8988T (cell line): ENCODE results near the gene STARD3.

Experiments
- DNase-seq: peaks from one replicate; pipeline ENCODE4 v3.0.0; 2011

The STARD3 gene

DNA sequence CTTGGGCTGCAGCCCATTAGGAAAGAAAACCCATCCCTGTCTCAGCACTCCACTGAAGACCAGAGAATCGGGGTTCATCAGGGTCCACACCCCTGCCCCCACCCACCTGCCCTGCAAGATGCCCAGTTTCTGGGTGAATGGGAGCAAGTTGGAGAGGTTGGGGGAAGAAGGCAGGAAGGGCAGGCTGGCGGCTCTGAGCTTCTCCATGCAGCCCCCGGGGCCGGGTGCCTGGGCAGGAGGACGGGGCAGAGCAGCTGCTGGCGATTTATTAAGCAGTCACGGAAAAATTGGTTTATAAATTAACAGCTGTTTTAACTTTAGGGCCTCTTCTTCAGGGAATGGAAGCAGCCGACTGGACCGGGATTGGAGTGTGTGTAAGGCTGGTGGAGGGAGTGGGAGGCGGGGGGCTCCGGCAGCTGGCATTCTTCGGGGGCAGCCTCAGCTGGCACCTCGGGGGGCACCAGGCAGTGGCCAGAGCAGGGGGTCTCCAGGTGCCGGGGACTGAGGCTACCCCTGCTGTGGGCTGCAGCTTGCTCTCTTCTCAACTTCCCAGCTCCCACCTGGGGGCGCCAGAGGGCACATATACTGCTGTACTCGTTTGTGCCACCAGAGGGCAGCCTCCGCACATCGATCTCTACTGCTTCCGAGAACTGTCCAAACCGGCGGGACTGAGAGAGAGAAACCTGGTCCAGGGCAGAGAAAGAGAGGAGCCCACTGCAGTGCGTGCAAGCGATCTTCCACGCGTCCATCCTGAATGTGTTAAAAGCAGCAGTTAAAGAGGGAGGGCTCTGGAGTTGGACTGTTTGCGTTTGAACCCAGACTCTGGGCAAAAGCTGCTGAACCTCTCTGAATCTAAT, 15.2 kb upstream of the STARD3 start:
- DNase-seq = peak; percentile 77

DNA sequence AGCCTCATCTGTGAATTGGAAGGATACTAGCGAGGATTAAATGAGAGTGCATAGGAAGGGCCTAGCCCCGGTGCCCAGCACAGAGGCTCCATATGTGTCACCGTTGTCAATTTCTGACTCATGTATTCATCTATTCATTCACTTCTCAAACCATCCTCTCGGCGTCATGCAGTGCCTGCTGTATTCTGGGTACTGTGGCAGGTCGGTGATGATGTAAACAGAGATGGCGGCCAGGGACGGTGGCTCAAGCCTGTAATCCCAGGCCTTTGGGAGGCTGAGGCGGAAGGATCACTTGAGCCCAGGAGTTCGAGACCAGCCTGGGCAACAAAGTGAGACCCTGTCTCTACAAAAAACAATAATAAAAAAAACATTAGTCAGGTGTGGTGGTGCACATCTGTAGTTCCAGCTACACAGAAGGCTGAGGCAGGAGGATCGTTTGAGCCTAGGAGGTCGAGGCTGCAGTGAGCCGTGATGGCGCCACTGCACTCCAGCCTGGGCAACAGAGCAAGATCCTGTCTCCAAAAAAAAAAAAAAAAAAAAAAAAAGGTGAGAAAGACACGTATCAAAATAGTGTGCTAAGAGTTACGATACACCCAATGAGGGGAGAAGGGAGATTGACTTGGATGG, 14.5 kb upstream of the STARD3 start:
- no peak for DNase-seq

DNA sequence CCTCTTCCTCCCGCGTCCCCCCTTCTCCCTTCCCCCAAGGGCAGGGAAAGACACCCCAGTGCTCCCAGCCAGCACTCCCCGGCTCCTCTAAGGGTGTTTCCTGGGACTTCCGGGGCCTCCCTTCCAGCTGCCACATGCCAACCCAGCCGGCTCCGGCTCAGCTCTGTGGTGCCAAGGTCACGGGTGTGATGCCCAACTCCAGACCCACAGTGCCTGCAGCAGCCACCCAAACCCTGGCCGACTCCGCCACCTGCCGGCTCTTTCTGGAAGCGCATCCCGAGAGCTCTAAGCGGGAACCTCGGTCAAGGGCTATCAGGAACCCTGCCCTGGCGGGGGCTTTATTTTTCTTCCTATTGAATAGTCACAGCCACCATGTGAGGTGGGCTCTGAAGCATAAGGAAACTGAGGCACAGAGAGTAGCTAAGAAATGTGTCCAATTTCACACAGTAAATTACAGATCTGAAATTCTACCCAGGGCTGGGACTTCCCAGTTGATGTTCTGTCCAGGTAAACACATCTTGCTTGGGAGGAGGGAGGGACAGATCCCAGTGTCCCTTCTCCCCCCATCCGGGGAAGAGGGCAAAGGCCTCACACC, 13.5 kb upstream of the STARD3 start:
- DNase-seq = peak; percentile 79

DNA sequence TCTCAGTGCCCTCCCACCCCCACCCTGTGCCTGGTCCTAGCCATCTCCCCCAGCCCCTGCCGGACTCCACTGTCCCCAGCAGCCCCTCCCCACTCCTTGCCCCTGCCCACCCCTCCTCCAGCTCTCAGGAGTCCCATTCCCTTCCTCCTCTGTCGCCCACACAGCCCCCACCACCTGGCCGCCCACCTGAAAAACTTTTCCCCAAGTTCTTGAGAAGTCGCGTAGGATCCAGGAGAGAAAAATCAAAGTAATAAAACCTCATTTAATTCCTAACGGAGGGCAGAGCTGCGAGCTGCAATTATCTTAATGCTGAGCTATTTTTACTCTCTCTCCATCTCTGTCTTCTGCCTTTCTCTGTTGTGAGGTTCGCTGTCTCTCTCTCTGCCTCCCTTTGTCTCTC, 12.6 kb upstream of the STARD3 start:
- no peak for DNase-seq

DNA sequence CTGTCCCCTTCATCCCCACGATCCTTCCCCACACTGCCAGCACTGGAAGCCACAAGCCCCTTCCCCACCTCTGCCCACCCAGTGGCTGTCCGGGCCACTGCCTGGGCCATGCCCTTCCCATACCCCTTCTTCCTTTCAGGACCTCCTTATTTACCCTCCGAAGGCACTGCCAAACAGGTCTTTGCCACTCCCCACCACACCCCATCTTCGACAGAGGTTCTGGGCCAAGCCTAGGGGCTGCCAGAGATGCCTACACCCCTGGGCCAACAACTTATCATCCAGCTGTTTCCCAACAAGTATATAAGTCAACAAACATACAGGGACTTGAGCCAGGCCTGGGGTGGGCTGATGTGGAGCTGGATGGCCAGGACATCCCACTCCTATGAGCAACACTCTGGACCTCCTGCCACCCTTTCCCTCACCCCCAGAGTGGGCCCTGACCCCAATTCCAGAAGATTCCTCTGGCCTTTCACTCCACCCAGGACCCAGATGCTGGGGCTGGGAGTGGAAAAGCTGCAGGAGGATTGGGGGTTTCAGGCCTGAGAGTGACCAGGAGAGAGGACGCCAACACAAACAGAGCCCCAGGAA, 11.7 kb upstream of the STARD3 start:
- DNase-seq = no peak

DNA sequence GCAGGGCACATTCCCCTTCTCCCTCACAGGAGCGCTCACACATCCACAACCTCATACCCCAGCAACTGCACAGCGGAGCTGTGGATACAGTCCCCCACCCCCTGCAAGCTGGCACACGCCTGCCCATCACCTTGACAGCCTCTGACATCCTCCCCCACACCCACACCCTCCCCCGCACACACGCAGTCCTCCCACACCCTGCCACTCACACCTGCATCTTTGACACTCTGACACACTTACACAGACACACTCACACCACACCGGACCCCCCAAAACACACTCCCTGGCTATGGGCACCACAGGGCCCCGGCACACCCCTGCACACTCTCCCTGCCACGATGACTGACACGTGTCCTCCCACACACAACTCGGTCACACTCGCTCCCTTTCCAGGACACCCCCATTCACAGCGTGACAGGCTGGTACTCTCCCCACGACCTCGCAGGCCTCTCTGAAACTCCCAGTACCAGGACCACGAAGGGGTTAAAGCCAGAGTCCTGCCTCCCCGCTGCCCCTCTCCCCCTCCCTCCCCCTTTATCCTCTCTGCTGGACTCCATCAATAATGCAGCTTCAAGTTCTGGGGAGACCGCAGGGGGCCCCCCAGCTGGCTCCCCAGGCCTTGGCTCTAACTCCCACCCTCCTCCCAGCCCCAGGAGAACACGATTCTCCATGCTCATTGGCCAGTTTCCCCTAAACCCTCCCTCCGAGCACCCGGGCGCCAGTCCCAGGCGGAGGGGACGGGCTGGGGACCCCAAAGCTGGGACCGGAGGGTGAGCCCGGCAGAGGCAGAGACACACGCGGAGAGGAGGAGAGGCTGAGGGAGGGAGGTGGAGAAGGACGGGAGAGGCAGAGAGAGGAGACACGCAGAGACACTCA, 10.5 kb upstream of the STARD3 start, which contains the start of gene PPP1R1B:
Gene PPP1R1B, plus strand, starts transcription at position 782 of the 876 bp plus-strand sequence. CDS start 441 bp downstream, outside the sequence.
- DNase-seq = no peak

DNA sequence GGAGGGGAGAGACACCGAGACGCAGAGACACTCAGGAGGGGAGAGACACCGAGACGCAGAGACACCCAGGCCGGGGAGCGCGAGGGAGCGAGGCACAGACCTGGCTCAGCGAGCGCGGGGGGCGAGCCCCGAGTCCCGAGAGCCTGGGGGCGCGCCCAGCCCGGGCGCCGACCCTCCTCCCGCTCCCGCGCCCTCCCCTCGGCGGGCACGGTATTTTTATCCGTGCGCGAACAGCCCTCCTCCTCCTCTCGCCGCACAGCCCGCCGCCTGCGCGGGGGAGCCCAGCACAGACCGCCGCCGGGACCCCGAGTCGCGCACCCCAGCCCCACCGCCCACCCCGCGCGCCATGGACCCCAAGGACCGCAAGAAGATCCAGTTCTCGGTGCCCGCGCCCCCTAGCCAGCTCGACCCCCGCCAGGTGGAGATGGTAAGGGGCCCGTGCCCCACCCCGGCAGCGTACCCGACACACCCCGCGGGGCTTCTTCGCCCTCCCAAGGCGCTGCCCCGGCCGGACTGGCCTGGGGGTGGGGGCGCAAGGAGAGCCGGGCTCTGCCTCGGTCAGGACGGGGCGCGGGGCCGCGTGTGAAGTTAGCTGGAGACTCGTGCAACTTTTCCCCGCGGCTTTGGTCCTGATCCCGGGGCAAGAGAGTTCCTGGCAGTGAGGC, 9.8 kb upstream of the STARD3 start:
- DNase-seq = no peak

DNA sequence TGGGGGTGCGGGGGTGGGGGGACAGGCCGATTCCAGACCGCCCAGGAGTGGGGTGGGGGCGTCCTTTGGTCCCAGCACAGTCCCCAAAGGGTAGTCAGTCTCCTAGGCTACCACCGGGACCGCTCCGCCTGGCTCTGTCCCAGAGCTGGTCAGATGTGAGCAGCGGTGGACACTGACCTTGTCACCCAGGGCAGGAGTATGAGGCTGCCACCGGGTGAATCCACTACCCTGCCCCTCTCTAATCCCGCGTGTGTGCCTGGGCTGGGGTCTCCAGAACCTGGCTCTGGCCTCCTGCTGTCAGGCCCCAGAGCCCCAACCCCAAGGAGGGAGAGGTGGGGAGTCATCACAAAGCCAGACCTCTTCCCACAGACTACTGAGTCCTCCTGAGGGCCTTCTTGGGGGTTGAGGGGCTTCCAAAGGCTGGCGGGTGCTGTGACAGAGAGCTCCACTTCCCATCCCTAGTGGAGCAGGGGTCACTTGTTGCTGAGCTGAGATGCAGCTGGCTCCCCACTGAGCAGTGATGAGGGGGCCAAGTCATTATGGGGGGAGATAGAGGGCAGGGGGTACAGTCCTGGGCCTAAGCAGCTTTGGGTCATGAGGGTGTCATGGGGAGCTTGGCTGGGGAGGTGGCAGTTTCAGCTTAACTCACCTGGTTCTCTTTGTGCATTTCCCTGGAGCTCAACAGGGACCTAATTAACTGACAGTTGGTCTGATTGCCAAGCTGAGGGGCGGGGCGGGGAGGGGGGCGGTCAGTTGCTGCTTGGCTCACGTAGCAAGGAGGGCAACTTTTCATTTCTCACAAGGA, 9.0 kb upstream of the STARD3 start:
- no peak for DNase-seq

DNA sequence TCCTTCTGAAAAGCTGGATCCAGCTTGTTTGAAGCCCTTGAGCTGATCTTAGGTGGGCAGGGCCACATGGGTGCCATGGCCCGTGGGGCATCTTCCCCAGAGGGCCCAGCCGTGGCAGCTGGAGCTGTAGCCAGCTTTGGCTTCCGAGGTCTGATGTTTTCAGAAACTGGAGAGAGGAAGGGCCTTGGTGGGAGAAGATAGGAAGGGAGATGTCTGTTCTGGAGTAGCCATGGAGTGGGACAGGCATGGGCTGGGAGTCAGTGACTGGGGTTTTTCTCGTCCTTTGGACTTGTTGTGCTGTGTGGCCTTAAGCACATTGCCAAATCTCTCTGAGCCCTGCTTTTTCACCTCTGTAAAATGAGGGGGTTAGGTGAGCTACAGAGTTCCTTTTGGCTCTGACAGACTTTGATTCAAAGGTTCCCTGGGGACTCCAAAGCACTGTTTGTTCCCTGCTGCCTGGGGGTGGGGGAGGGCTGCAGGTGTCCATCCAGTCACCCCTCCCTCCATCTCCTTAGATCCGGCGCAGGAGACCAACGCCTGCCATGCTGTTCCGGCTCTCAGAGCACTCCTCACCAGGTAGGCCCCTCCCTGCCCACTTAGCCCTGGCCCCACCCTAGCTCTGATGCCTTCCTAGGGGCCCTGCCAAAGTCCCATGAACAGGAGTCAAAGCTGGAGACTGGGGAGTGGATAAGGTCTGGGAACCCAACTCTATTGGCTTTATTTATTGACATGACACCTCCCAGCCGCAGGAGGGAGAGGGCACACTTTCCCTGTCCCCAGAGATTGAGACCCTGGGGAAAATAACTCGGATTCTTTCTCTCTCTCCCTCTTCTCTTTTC, 8.1 kb upstream of the STARD3 start:
- no peak for DNase-seq

DNA sequence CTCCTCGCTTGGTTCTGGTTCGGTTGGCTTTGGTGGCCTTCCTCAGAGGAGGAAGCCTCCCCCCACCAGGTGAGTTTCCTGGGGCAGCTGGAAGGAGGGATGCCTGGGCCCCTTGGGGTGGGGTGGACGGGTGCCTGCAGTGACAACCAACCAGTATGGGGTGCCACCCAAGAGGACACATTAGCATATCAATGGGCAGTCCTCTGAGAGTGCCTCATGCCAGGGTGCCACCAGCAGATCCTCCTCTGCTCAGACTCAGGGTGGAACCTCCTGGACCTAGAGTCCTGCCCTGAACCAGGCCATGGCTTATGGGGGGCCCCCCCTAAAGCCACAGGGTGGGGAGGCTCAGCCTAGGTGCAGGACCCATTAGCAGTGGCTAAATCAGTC, 7.5 kb upstream of the STARD3 start:
- no peak for DNase-seq

DNA sequence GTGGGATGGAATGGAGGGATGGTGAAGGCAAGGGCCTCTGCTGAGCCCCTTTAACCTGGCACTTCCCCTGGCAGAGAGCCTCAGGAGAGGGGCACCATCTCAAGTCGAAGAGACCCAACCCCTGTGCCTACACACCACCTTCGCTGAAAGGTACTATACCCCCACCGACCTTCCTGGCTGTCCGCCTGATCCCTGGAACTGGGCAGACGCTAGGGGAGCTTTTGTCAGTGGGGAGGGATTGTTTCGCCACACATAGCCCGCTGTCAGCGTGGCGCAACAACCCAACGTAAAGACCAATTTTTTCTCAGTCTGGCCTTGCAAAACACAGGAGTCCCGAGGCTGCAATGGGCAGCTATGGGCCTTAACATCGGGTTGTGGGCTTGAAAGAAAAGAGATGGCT, 7.0 kb upstream of the STARD3 start:
- DNase-seq = no peak

DNA sequence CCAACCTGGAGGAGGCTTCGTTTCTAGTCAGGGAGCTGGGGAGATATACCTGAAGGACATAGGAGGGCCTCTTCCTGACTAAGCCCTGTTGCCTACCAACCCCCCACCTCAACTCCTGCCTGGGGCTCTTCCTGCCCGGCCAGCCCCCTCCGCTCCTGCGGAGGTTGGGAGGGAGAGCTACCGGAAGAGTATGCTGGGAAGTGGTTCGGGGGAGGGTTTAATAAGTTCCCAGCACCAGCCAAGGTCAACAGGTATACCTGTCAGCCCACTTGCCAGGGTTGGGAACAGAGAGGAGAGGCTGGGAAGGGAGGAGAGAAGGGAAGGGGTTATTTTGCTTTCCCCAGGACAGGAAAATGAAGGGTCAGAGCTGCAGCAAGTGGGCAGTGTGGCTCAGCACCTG, 5.5 kb upstream of the STARD3 start:
- no peak for DNase-seq

DNA sequence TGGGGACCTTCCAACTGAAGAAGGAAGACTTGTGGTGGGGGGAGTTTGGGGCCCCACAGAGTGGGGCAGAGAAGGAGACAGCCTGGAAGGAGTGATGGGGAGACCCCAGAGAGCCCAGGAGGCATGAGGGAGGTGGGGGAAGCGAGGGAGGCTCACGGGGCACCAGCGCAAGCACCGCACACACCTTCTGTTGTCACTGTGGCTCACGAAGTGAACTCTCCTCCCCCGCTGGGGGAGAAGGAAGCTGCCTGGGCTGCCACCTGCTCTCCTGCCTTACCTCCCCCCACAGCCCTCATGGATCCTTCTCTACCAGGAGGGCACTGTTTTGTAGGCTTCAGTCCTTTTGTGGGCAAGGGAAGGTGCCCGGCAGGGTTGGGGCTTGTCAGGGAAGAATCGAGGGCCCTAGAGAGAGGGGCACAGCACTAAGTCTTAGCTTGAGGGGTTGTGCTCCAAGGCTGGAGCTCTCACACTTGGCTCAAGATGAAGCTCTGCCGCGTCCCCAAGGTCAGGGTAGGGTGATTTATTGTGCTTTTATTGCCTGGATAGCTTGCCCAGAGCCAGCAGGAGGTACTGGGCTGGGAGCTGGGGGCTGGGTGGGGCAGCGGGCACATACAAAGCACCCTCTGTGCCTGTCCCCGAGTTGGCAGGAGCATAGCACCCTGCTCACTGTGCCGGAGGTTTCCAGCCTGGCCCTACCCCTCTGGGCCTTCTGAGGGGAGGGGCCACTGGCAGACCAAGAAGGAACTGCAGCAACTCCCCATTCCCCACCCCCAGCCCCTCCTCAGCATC, 4.6 kb upstream of the STARD3 start:
- no peak for DNase-seq

DNA sequence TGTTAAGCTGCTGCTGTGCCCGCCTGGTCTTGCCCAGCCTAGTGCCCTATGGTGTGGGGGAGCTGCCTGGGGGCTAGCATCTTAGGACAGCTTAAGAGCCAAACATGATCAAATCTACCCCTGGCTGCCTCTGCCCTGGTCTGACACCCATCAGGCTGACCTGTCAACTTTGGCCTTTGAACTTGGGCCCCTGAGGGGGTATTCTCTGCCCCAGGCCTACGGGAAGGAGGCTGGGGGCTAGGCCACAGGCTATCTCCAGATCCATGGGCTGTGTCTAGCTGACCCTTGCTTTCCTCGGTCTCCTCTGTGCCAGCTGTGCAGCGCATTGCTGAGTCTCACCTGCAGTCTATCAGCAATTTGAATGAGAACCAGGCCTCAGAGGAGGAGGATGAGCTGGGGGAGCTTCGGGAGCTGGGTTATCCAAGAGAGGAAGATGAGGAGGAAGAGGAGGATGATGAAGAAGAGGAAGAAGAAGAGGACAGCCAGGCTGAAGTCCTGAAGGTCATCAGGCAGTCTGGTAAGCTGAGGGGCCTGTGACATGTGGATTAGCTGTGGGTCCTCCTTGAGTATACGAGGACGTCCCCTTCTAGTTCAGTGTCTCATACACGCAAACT, 3.3 kb upstream of the STARD3 start:
- DNase-seq = no peak

DNA sequence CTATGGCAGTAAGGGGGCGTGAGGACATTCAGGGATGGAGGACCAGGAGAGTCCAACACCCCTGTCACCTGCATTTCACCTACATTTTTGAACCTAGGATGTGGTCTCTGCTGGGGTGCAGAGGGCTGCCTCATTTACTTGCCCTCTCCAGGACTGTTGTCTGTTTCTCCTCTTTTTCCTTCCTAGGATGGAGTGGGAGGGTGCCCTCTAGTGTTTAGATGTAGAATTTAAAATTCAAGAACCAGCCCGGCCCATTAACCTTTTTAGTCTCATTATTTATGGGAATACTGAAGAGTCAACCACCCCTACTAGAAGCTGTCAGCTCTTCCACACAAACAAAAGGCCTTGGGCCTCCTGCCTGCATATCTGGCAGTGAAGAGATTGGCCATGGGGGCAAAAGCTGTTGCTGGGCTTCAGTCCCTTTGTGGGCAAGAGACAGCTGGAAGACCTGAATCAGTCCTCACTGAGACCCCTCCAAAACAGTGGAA, 2.5 kb upstream of the STARD3 start:
- no peak for DNase-seq

DNA sequence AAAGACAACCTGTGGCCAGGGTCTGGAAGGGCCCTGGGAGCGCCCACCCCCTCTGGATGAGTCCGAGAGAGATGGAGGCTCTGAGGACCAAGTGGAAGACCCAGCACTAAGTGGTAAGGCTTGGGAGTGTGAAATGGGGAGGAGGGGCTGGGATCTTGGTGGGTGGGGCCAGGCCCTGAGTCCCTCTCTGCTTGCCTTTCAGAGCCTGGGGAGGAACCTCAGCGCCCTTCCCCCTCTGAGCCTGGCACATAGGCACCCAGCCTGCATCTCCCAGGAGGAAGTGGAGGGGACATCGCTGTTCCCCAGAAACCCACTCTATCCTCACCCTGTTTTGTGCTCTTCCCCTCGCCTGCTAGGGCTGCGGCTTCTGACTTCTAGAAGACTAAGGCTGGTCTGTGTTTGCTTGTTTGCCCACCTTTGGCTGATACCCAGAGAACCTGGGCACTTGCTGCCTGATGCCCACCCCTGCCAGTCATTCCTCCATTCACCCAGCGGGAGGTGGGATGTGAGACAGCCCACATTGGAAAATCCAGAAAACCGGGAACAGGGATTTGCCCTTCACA, 1.2 kb upstream of the STARD3 start:
- no peak for DNase-seq

DNA sequence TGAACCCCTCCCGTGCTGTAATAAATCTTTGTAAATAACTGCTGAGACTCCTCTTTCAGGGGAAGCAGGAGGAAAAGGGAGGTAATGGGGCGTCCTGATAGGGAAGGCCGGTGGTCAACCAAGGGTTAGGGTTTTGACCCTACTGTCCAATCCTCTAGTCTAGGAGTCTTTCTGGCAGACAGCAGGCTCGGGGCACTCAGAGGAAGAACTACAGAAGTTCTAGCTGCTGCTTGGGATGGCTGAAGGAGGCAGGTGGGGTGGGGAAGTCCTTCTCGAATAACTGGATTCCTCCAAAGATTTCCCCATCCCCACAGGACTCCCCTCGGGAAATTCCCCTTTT, 387 bp upstream of the STARD3 start:
- no peak for DNase-seq

DNA sequence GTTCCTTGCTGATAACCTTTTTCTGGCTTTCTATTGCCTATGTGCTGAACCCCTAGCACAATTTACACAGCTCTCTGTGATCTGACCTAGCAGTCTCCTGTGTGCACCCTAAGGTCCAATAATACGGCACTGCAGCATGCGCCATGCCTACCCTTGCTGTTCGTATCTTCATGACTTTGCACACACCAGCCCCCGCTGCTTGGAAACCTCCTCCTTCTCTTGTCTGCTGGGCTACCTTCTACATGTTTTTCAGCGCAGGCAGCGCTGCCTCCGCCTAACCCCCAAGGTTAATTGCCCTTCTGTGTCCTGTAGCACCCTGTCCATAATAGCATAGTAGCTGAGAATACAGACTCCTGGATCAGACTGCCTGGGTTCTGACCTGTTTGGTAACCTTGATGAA, 1.4 kb downstream of the STARD3 start:
- DNase-seq = no peak

DNA sequence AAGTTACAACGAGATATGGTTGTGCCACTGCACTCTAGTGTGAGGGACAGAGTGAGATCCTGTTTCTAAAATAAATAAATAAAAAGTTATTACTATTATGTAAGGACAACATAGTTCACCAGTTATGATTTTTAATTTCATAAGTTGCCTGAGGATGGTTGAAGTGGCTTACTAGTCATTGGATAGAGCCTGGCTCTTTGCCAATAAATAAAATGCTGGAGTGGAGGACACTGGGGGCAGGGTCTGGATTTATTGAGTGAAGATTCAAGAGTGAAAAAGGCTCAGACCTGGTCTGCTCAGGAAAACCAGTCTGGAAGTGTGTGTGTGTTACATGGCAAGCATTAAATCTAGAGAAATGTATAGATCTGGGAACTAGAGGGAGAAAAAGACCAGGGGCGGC, 2.1 kb downstream of the STARD3 start:
- no peak for DNase-seq
